IPS-20b (cell line): ENCODE results near the gene WDR91.
"Not testable (repeated sequence)": the region's sequence is repeated elsewhere in the genome, so short reads cannot be mapped to it uniquely, and the experiment has no call there.

ENCODE experiments used
- H3K27ac ChIP-seq: one replicate; pipeline ENCODE4 v1.5.1; 2013; ENCODE audit warnings: low read length
- H3K27me3 ChIP-seq: 2 replicates; pipeline ENCODE4 v1.6.1; 2013; ENCODE audit warnings: mild to moderate bottlenecking, low read length, inconsistent platforms; ENCODE audit not compliant: insufficient read depth
- H3K36me3 ChIP-seq: 2 replicates; pipeline ENCODE4 v1.6.1; 2013; ENCODE audit warnings: low read depth, mild to moderate bottlenecking, inconsistent platforms, low read length, moderate library complexity; ENCODE audit not compliant: insufficient read depth
- H3K4me1 ChIP-seq: 2 replicates; pipeline ENCODE4 v1.6.1; 2013; ENCODE audit warnings: mild to moderate bottlenecking, control low read depth, inconsistent platforms, low read length, moderate library complexity; ENCODE audit not compliant: insufficient read depth
- H3K4me3 ChIP-seq: 2 replicates; pipeline ENCODE4 v1.5.1; 2013; ENCODE audit warnings: mild to moderate bottlenecking, low read length, inconsistent platforms
- H3K9ac ChIP-seq: 2 replicates; pipeline ENCODE4 v1.6.1; 2013; ENCODE audit warnings: low read depth, mild to moderate bottlenecking, inconsistent platforms, low read length, moderate library complexity
- H3K9me3 ChIP-seq: 2 replicates; pipeline ENCODE4 v1.6.1; 2013; ENCODE audit warnings: mild to moderate bottlenecking, low read depth, low read length, inconsistent platforms; ENCODE audit not compliant: insufficient read depth

WDR91 gene

GRCh38 chr7:135245226-135246190 lies 34.2 kb upstream of the WDR91 start:
- H3K27me3 ChIP-seq: no peaks in the 10 kb centered on the region
- no peak overlapping the region for H3K9ac ChIP-seq
- no peaks in the 10 kb centered on the region for H3K36me3 ChIP-seq
- H3K4me1 ChIP-seq: no peaks in the 10 kb centered on the region
- H3K27ac ChIP-seq: no peak overlapping the region
- no peak overlapping the region for H3K4me3 ChIP-seq
- no peaks in the 10 kb centered on the region for H3K9me3 ChIP-seq

- no peak overlapping the region for H3K27ac ChIP-seq
- H3K4me3 ChIP-seq: no peak overlapping the region
- no peaks in the 10 kb centered on the region for H3K9me3 ChIP-seq
- H3K4me1 ChIP-seq: no peaks in the 10 kb centered on the region
- H3K9ac ChIP-seq: no peak overlapping the region
- H3K27me3 ChIP-seq: no peaks in the 10 kb centered on the region
- no peaks in the 10 kb centered on the region for H3K36me3 ChIP-seq
Measured at GRCh38 chr7:135242096-135242684, 30.9 kb upstream of the WDR91 start.

- Histone ChIP-seq H3K9me3 (no peaks in the 10 kb centered on the region), H3K4me1 (no peaks in the 10 kb centered on the region), H3K36me3 (no peaks in the 10 kb centered on the region), H3K4me3 (no peak overlapping the region), H3K27ac (no peak overlapping the region), H3K9ac (no peak overlapping the region), H3K27me3 (no peaks in the 10 kb centered on the region)
Measured at GRCh38 chr7:135240441-135240840, 29.1 kb upstream of the WDR91 start.

- Histone ChIP-seq H3K4me1 (no peaks in the 10 kb centered on the region), H3K27me3 (no peaks in the 10 kb centered on the region), H3K9ac (no peak overlapping the region), H3K36me3 (no peaks in the 10 kb centered on the region), H3K27ac (no peak overlapping the region), H3K4me3 (no peak overlapping the region), H3K9me3 (no peaks in the 10 kb centered on the region)
Measured at GRCh38 chr7:135239263-135239662, 27.9 kb upstream of the WDR91 start.

- H3K27ac ChIP-seq: no peak overlapping the region
- H3K4me3 ChIP-seq: no peak overlapping the region
- no peaks in the 10 kb centered on the region for H3K4me1 ChIP-seq
- H3K9ac ChIP-seq: no peak overlapping the region
- no peaks in the 10 kb centered on the region for H3K9me3 ChIP-seq
- H3K27me3 ChIP-seq: no peaks in the 10 kb centered on the region
- no peaks in the 10 kb centered on the region for H3K36me3 ChIP-seq
Measured at GRCh38 chr7:135238112-135238744, 26.9 kb upstream of the WDR91 start.

- Histone ChIP-seq H3K36me3 (no peaks in the 10 kb centered on the region), H3K4me1 (no peaks in the 10 kb centered on the region), H3K9me3 (no peaks in the 10 kb centered on the region), H3K4me3 (no peak overlapping the region), H3K27ac (no peak overlapping the region), H3K27me3 (no peaks in the 10 kb centered on the region), H3K9ac (no peak overlapping the region)
Measured at GRCh38 chr7:135236727-135237126, 25.4 kb upstream of the WDR91 start.

- no peak overlapping the region for H3K4me3 ChIP-seq
- no peaks in the 10 kb centered on the region for H3K4me1 ChIP-seq
- no peaks in the 10 kb centered on the region for H3K27me3 ChIP-seq
- no peaks in the 10 kb centered on the region for H3K36me3 ChIP-seq
- H3K9me3 ChIP-seq: no peaks in the 10 kb centered on the region
- H3K9ac ChIP-seq: no peak overlapping the region
- H3K27ac ChIP-seq: no peak overlapping the region
Measured at GRCh38 chr7:135235841-135236240, 24.5 kb upstream of the WDR91 start.

- H3K36me3 ChIP-seq: no peaks in the 10 kb centered on the region
- no peaks in the 10 kb centered on the region for H3K27me3 ChIP-seq
- H3K9ac ChIP-seq: no peak overlapping the region
- no peaks in the 10 kb centered on the region for H3K4me1 ChIP-seq
- no peak overlapping the region for H3K4me3 ChIP-seq
- no peaks in the 10 kb centered on the region for H3K9me3 ChIP-seq
- H3K27ac ChIP-seq: no peak overlapping the region
Measured at GRCh38 chr7:135234727-135235126, 23.4 kb upstream of the WDR91 start.

- not testable (repeated sequence) for H3K27me3 ChIP-seq, H3K4me1 ChIP-seq, H3K9ac ChIP-seq, H3K9me3 ChIP-seq, H3K27ac ChIP-seq, H3K4me3 ChIP-seq, H3K36me3 ChIP-seq
Measured at GRCh38 chr7:135234095-135234494, 22.8 kb upstream of the WDR91 start.

GRCh38 chr7:135233570-135233969 lies 22.2 kb upstream of the WDR91 start, which contains the start of gene STRA8:
Gene STRA8, plus strand, starts transcription at chr7:135233838. Its CDS starts 6,687 bp downstream, at chr7:135240525.
- H3K36me3 ChIP-seq: no peaks in the 10 kb centered on the region
- no peaks in the 10 kb centered on the region for H3K9me3 ChIP-seq
- no peaks in the 10 kb centered on the region for H3K27me3 ChIP-seq
- H3K9ac ChIP-seq: no peak within 1 kb of the TSS
- no peaks in the 10 kb centered on the region for H3K4me1 ChIP-seq
- H3K4me3 ChIP-seq: no peak within 1 kb of the TSS
- H3K27ac ChIP-seq: no peak within 1 kb of the TSS

GRCh38 chr7:135232720-135233119 lies 21.4 kb upstream of the WDR91 start:
- Histone ChIP-seq H3K4me3 (no peak overlapping the region), H3K4me1 (no peaks in the 10 kb centered on the region), H3K27me3 (no peaks in the 10 kb centered on the region), H3K36me3 (no peaks in the 10 kb centered on the region), H3K27ac (no peak overlapping the region), H3K9ac (no peak overlapping the region), H3K9me3 (no peaks in the 10 kb centered on the region)

- H3K9ac ChIP-seq: no peak overlapping the region
- H3K27me3 ChIP-seq: no peaks in the 10 kb centered on the region
- H3K9me3 ChIP-seq: no peaks in the 10 kb centered on the region
- H3K27ac ChIP-seq: no peak overlapping the region
- no peak overlapping the region for H3K4me3 ChIP-seq
- H3K4me1 ChIP-seq: no peaks in the 10 kb centered on the region
- no peaks in the 10 kb centered on the region for H3K36me3 ChIP-seq
Measured at GRCh38 chr7:135232087-135232486, 20.8 kb upstream of the WDR91 start.
